GM15510 (cell line): ENCODE measurements around the gene MPP2.

Experiments used
- POLR2A ChIP-seq: IDR thresholded peaks from 3 replicates; pipeline ENCODE4 v1.6.1; 2011; ENCODE audit warnings: borderline replicate concordance; ENCODE audit not compliant: insufficient read length; ENCODE audit errors: extremely low read depth

The MPP2 gene

DNA sequence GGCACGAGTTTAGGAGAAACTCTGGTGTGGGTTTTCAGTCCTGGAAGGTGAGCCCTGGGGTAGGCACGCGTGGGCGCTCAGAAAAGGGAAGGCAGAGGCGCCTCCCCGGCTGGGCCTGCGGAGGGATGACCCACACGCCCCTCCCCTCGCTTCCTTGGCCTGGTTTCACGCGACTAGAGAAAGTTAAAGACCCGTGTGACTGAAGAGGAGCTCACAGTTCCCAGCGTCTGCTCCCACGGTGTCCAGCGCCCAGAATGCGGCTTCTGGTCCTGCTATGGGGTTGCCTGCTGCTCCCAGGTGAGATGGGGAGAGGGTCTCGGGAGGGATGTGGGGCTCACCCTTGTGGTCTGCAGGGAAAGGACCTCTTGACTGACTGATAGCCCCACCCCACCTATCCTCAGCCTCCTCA is 60.4 kb downstream of the MPP2 start, which contains the start of gene CD300LG:
Gene CD300LG, plus strand, starts transcription at position 214 of the 409 bp plus-strand sequence. Its CDS starts 41 bp downstream, at position 255.
- TF ChIP-seq POLR2A, result no peak

DNA sequence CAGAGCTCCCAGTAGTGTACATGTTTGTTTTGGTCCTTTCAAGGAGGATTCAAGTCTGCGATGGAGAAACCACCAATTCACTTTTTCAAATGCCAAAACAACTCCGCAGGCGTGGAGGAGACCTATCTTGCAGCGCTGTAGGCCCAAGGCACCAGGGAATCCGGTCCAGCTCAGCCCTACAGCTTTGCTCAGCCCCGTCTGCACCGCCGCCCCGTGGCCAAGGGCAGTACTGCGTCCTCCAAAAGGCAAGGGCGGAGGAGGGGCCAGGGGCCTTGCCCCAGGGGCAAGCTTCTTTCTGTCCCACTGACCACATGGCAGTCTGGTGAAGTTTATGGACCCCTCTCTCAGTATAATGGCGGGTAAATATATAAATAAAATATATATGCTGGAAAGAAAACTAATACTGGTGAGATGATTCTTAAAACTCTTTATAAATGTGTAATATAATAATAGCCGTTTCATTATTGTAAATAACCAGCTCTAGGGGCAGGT is 61.1 kb downstream of the MPP2 start:
- no peak for TF ChIP-seq POLR2A

DNA sequence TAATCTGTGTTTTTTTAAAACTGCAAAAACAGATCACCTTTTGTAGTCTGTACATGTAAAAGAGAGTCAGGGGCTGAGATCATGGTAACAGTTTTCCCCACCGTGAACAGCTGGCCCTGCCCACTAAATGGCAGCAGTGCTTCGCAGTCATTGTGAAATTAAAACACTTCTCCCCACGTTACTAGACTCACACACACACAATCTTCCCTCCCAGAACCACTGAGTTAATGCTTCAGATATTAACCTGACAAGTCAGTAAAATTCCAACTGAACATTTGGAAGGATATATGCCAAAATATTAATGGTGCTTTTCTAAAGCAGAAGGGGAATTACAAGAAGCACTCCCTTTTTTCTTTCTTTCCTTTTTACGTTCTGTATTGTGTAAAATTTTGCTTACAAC is 61.6 kb downstream of the MPP2 start:
- no peak for TF ChIP-seq POLR2A

DNA sequence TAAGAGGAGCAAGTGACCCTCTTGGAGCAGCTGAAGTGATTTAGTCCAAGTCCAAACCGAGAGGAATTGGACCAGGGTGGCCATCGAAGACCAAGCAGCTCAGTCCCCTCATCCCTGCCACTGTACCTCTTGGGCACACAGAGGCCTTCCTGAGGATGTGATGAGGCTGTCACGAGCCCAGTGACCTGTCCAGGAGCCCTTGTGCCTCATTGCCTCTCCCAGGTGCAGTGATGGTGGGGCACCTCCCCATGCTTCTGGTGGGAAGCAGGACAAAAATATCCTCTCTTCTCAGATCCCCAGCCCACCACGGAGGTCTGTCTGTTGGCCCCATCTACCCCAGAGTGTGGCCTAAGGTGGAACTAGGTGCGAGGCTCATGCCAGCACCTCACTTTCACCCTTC is 63.1 kb downstream of the MPP2 start:
- no peak for TF ChIP-seq POLR2A

DNA sequence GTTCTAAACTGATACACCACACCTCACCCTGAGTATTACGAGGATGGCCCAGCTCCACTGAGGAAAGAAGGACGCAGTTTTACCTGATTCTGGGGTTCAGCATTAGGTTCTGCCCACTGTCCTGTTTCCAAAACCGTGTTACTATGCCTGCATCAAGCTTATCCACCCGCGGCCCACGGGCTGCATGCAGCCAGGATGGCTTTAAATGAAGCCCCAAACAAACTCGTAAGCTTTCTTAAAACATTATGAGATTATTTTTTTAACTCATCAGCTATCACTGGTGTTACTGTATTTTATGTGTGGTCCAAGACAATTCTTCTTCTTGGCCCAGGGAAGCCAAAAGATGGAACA is 64.4 kb downstream of the MPP2 start:
- TF ChIP-seq POLR2A, result no peak

DNA sequence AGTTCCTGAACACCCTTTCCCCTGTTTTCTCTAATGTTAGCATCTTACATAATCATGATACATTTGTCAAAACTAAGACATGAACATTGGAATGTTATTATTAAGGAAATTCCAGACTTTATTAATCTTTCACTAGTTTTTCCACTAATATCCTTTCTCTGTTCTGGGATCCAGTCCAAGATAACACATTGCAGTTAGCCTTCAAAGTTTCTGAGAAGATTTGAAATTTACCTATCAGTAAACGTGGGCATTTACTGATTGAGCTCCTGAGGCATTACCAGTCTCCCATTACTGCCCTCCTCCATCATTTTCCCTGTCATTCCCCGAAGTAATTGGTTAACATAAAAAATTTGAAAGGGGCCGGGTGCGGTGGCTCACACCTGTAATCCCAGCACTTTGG is 66.1 kb downstream of the MPP2 start:
- no peak for TF ChIP-seq POLR2A

DNA sequence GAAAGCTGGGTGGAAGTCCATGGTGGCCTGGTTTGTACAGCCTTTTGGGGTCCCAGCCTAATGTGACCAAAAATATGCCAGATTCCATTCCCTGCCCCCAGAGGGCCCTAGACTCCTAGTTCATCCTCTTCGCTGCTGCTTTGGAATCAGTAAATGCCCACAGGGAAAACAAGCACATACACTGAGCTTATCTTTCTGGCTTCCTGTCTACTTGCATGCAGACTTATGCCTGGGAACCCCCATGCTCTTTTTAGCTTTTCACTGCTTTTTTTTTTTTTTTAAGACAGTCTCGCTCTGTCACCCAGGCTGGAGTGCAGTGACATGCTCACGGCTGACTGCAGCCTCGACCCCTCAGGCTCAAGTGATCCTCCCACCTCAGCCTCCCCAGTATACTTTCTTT is 66.5 kb downstream of the MPP2 start:
- TF ChIP-seq POLR2A, result no peak

DNA sequence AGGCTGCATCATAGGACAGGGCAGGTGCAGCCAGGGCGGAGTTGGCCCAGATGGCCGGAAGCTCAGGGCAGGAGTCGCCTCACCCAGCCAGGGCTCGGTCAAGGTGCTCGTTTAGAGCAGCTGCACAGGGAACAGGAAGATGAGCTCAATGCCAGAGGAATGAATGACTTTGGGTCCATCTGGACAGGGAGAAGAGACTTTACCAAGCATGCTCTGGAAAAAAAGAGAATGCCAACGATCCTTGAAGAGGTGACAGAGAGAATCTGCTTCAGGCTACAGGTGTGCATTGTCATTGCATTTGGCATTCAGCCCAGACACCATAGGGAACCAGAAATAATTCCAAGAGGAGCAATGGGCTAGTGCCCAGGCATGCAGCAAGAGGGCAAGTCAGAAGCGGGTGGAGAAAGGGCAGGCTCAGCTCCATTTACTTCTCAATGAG is 67.6 kb downstream of the MPP2 start:
- no peak for TF ChIP-seq POLR2A

DNA sequence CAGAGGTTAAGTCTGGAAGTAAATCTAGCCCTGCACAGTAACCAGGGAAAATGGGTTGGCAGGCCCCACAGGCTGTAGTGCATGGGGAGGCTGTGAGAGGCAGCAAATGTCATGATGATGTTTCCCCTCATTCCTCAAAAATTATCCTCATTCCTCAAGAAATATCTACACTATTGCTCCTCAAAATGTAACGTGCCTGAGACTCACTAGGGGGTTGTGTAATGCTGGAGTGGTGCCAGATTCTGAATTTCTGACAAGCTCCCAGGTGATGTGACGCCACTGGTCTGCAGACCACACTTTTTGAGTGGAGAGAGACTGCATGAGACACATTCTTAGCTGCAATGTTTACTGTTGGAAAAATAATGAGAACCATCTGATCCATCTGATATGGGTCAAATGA is 73.2 kb downstream of the MPP2 start:
- no peak for TF ChIP-seq POLR2A

DNA sequence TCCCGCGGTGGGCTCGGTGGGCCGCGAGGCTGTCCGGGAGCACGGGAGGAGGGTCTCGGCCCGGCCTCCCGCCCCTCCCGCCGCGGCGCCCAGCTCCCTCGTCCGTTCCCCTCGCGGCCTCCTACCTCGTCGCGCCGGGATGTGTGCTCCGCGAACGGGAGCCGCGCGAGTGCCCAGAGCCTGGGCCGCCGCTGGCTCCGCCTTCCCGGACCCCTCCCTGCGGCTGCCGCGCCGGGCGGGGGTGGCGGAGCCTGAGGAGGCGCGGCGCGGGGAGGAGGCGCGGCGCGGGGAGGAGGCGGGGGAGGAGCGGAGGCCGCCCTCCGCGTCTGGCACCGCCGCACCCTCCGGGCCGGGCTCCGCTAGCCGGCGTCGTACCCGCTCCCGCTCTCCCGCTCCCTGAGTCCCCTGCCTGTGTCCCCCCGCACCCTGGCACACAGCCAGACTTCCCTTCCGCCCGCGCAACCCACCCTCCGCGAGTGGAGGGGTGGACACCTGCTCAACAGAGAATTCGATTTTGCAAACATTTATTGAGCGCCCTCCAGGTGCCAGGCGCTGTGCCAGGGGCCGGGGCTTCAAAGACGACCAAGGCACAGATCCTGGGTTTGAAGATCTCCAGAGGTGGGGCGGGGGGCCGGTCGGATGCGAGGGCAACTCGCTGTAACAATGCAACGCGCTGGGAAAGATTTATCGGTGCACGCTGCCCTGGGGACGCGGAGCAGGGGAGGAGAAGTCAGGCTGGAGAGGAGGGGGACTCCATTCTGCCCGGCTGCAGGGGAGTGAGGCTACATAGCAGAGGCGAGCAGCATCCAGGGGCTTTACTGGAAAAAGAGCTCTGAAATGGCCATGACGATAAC is 74.1 kb downstream of the MPP2 start, which contains the start of gene MPP3:
Gene MPP3, minus strand, starts transcription at position 171 of the 854 bp plus-strand sequence. CDS start 1,240 bp downstream, outside the sequence.
- TF ChIP-seq POLR2A, result no peak

DNA sequence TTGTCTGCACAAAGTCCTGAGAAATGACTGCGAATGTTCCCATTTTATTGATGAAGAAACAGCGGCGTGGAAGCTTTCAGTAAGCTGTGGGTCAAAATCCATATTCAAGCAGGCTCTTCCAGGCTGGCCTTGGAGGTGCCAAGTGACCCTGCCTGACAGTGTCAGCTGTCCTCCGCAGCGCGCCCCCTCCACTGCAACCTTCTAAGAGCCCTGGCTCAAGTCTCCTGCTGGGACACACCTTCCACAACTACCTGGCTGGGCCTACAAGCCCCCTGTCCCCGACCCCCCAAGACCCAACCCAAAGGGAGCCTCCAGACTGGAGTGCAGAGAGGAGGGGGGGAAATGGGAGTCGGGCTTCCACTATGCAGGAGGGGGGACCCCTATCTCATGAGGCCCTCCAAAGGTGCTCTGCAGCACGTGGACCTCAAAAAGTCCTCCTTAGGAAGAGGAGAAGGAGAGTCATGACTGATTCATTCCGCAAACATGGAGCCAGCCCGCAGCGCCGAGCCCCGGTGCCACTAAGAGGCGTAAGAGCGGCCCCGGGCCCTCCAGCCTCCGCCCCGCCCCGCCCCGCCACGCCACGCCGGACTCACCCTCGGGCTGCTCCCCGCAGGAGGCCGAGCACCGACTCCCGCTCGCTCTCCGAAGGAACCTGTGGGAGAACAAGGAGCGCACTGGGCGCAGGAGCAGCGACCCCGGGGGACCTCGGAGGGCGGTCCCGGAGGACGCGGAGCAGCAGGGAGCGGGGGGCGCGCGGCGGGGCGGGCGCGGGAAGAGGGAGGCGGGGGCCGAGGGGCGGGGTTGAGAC is 75.0 kb downstream of the MPP2 start:
- no peak for TF ChIP-seq POLR2A

DNA sequence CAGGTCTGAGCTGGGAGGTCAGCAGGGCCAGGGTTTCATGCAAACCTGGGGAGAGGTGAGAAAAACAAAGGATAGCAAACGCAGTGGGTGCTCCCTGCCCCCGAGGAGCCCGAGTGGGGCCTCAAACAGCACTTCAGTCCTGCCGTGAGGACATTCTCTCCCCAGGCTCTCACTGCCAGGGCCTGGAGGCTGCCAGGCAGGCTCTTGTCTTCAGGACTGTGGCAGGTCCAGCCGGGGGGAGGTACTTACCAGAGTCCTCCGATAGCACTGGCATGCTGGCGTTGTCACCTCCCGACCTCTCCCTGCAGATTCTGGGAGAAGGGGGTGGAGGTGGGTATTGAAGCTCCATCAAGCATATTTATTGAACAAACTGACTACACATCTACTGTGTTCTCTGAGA is 75.7 kb downstream of the MPP2 start:
- TF ChIP-seq POLR2A, result no peak

DNA sequence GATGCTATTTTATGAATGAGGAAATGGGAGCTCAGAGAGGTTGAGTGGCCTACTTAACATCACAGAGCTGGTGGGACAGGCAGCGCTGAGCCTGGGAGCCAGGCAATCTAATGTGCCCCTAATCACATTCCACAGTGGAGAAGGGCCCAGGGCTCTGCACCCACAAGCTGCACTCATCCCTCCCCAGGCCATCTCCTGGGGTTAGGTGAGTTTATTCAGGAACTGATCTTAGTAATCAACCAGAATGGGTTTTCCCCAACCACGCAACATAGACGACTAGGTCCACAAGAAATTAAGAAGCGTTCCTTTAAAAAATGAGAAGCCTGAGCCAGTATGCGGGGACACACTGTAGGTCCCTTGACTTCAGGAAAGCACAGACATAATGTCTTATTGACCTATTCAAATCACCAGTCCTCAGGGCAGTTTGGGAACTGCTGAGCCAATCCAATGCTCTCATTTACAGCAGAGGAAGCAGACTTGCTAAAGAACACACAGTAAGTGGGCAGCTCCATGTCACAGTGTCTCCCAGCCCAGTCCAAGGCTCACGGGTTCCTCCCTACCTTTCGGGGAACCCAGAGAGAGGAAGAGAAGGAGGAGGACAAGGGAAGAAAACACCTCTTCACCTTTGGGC is 76.7 kb downstream of the MPP2 start:
- no peak for TF ChIP-seq POLR2A

DNA sequence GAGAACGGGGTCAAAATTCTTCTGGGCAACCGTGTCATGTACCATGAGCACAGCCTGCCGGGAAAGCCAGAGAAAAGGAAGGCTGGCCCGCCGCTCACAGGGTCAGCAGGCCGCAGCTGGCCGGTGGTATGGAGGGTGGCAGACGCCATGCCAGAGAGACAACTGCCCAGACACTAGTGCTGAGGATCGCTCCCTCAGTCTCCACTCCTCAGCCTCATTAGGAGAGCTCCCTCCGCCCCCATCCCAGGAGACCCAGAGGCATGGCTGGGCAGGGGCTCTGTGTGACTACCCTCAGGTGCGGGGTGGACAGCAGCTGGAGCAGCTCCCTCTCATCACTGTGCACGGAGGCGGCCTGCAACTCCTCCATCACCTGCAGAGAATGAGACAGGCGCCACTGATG is 77.6 kb downstream of the MPP2 start:
- no peak for TF ChIP-seq POLR2A

DNA sequence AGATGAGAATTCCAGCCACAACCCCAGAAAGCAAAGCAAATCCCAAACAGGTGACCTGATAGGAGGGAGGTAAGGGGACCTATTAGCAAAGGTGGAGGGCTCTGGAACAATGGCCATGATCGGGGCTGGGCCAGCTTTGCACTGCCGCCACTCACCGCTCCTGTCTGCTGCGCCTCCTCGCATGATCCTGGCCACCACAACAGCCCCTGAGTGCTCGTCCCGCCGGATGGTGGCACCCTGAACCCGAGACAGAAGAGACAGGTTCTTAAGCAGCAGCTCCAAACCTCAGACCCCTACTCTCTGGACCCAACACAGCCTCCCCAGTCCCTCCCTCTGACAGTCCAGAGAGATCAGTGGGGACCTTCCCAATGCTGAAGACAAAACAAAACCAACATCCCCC is 79.7 kb downstream of the MPP2 start:
- no peak for TF ChIP-seq POLR2A
